NCI-H2196 treated with DMSO at 0.1 percent for 48 hours (cell line): ENCODE measurements around the gene SEC14L5.
"Not testable (repeated sequence)": the region's sequence is repeated elsewhere in the genome, so short reads cannot be mapped to it uniquely, and the experiment has no call there.

Experiments used
- DNase-seq: peaks from one replicate; lab custom pipeline; 2025; ENCODE audit not compliant: unreplicated experiment; lab: John Stamatoyannopoulos, UW

Gene SEC14L5

DNA sequence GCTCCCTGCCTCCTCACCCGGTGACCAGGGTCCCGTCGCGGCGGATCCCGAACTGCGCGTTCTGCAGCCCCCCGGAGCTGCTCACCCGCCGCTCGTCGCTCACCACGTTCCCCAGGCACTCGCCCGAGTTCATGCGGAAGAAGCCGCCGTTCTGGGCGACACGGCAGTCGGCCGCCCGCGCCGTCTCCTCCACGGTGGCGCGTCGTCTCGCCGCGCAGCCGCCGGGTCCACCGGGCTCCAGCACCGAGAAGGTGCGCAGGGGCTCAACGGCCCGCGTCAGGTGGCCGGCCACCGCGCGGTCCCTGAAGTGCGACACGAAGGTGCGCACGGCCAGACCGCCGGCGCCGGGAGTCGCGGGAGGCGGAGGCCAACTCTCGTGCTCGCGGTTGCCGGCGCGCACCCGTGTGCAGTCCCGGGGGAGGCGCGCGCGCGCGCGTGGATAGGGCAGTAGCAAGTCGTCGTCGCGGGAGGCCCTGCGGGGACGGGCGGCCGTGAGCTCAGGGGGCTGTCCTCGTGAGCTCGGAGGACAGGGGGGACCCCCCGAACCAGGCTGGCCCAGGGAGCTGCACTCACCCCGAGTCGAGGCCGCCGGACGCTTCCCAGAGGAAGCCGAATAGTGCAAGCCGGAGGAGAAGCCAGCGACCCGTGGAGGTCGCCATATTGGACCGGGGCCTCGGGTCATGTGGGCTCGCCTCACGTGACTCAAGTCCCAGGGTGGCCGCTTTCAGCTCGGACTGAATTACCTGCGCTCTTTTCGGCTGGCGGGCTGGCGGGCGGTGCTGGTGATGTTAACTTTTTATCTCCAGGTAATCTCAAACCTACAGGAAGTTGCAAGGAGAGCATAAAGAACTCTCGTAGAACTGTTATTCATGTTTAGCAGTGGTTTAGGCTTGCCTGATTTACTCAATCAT lies 75.4 kb downstream of the SEC14L5 start, which contains the start of gene NAGPA:
TSS of gene NAGPA (minus strand) at position 680 of the 911 bp plus-strand sequence. CDS start at position 659, 21 bp downstream.
- DNase-seq: peak; percentile 72

DNA sequence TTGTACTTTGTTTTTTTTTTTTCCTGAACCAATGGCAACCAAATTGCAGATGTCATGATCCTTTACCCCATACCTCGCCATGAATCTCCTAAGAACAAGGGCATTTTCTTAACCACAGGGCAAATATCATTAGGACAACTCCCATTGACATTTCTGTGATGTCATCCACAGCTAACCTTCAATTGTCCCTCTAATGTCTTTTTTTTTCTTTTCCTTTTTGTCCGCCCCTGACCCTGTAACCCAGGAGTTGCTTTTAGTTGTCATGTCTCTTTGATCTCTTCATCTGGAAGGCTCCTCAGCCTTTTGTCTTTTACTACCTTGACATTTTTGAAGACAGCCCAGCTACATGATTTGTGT lies 76.0 kb downstream of the SEC14L5 start:
- no peak for DNase-seq

DNA sequence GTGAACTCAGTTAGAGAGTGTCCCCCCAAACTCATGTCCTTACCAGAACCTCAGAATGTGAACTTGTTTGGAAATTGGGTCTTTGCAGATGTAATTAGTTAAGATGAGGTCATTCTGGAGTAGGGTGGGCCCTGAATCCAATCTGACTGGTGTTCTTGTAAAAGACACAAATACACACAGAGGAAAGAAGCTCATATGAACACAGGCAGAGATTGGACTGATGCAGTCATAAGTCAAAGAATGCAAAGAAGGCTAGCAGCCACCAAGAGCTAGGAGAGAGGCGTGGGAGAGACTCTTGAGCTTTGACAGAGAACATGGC lies 77.7 kb downstream of the SEC14L5 start:
- DNase-seq: no peak

DNA sequence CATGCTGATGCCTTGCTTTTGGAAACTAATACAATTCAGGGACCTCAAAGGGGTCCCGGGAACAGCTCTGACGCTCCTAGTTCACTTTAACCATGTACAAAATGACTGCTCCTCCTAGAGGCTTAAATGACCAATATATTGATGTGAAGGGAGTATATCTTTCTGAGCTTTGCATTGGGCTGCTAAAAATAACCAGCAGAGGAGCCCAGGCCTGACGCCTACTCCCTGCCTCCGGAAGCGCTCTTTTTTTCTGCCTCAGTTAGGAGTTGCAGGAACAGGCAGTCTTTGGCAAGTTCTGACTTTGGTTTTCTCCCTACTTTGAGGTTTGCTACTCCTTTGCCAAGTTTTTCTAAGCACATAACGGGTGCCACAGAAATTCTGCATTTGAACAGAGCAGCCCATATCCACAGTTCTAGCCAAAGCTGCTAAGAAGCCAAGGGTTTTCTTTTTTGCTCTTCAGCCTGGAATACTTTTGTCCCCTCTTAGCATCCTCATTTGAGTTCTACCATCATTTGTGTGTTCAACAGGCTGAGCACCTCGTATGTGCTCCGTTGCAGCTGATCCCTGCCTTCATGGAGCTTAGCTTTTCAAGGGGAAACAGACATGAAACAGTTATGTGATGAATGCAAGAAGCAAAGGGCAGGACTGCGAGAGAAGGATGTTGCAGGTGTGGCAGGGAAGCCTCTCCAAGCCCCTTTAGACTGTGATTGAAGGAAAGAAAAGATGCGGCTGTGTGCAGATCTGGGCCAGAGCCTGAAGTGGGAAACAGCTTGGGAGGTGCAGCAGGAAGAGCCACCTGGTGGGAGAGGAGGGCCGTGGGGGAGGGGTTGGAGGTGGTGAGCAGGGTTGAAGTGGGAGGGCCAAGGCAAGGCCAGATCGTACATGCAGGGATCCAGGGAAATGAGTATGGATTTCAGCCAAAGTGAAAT lies 78.4 kb downstream of the SEC14L5 start:
- no peak for DNase-seq

DNA sequence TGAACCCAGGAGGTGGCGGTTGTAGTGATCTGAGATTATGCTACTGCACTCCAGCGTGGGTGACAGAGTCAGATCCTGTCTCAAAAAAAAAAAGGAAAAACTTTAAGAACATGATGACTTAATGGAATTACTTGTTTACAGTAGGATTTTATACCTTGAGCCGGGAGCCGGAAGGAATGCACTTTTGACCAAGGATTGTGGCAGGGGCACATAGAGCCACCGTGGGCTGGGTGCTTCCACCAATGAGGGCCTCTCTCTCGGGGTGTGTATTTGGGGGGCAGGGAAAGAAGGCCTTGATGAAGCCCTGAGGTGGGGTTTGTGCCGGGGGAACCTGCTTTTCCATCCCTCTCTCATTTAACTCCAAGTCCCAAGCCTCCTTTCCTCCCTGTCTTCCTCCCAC lies 82.3 kb downstream of the SEC14L5 start:
- DNase-seq: no peak

DNA sequence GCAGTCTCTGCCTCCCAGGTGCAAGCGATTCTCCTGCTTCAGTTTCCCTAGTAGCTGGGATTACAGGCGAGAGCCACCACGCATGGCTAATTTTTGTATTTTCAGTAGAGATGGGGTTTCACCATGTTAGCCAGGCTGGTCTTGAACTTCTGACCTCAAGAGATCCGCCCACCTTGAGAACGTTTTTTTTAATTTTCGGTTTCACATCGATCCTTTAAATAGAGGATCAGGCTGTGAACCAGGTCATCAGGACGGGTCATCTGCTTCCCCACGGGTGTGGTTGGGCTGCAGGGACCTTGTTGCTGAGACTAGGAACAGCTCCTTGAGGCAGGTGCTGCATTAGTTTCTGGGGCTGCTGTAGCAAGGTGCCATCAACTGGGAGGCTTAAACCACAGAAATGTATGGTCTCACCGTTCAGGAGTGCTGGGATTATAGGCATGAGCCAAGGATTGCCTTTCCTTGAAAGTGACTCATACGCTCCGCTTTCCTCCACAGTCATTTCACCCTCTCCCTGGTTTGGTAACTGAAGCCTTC lies 83.5 kb downstream of the SEC14L5 start:
- DNase-seq: no peak

DNA sequence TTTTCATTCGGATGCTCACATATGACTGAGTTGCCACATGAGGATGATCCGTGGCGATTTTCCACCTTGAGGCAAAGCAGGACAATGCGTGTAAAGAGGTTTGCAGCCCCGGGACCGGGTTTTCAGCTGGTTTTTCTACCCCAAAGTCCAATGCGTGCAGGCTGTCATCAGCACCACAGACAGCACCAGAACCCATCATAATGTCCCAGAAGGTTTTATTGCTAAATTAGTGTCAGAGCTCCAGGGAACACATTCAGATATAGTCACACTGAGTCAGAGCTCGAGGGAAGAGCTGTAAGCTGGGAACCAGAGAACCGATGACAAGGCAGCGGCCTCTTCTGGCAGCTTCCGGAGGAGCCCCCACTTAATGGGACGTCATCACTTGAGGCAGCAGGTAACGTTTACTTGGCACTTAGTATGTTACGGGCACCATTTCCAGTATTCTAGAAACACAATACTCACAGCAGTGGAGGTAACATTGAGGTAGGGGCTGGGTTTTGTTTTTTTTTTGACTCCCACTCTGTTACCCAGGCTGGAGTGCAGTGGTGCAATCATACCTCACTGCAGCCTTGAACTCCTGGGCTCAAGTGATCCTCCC lies 84.5 kb downstream of the SEC14L5 start:
- DNase-seq: no peak

DNA sequence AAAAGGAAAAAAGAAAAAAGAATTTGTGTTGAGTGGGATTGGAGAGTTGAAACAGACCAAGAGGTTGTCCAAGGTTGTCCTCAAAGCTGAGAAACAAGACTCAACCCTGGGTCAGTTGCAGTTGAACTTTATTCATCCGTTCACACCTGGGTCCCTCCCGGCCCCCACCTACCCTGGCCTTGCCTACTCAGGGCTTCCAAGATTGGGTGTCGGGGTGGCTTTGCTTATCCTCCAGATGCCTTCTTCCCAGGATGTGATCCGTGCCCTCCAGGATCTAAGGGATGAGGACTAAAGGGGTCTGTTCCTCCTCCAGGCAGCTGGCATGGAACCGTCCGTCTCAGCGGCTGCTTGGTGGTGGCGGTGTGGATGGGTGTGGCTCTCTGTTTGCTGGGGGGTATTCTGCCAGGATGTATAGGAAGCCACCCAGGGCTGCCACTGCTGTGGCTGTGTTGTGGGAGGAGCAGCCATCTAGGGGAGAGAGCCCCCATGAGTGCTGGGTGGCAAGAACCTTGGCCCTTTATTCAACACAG lies 85.9 kb downstream of the SEC14L5 start:
- no peak for DNase-seq

DNA sequence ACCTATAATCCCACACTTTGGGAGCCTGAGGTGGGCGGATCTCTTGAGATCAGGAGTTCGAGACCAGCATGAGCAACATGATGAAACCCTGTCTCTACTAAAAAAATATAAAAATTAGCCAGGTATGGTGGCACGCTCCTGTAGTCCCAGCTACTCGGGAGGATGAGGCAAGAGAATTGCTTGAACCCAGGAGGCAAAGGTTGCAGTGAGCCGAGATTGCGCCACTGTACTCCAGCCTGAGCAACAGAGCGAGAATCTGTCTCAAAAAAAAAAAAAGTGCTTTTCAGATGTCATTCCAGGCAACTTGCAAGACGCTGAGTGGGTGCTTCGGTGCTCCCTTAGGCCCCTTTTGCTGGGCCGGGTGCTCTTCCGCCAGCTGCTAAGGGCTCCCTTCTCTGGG lies 86.5 kb downstream of the SEC14L5 start:
- not testable (repeated sequence) for DNase-seq

DNA sequence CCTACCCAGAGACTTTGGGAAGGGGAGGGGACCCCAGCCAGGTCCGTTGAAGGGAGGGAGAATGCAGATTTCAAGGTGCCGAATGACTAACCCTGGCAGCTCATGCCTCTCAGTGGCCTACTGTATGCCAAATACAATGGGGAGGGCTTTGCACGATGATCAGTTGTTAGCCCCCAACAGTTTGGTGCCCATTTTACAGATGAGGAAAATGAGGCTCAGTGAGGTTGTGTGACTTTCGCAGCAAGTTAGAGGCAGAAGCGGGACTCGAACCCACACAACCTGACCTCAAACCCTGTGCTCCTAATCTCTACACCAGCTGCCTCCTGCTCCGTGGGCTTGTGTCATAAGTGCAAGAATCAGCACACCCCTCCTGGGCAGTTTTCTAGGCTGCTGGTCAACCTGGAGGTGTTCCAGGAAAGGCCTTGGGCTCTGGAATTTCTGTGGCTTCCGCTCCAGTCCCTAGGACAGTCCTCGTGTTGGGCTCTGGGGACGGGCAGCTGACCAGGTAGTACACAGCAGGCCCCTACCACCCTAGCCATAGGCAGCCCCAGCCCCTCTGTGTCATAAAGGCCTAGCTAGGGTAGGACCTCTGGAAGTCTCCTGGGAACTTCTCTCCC lies 87.5 kb downstream of the SEC14L5 start:
- DNase-seq: no peak

DNA sequence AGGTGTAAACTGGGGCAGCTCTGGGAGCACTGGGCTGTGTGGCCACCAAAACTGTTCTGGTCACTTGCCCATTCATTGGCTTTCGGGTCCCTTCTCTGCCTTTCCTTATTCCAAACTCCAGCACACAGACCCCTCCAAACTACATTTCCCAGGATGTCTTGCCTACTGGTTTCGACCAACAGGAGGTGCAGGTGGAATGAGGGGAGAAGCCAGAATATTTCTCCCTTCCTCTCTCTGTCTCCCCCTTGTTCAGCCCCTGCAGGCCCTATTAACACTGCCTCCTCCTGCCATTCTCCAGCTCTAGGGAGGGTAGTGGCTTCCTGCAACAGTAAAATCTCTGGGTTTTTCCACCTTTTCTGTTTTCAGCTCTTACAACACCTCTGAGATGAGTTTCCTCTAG lies 88.8 kb downstream of the SEC14L5 start:
- DNase-seq: no peak

DNA sequence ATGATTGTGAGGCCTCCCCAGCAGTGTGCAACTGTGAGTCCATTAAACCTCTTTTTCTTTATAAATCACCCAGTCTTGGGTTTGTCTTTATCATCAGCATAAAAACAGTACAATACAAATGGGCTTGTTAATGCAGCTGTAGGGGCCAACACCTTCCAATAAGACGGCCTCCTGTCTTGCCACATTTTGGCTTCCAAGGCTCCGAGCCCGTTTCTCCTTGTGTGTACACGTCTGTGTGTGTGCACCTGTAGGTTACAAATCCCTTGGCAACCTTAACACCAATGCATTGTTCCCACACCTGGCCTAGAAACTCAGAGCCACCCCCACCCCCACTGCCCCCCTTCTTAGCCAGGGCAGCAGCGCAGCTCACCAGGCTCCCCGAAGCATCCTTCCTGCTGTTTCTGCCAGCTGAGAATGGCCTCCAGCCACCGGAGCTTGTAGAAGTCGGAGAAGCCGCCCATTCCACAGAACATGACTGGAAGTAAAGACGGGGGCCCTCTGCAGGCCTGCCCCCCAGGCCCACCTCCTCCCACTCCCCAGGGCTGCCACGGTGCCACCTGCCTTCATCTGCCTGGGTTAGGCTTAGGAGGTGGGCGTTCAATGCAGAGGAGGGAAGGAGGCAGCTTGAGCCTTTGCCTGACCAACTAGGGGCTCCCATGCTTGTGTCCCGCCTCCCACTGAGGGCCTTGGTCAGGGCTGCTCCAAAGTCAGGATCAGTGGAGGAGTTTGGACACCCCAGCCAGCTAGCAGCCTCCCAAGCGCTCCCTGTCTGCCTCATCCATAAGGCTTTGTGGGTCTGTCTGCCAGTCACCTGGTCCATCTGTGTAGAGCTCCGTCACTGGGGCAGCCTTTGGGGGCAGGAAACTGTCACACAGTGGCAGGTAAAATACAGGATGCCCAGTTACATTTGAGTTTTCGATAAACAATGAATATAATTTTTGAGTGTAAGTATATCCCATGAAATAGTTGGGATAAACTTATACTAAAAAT lies 97.0 kb downstream of the SEC14L5 start:
- no peak for DNase-seq

DNA sequence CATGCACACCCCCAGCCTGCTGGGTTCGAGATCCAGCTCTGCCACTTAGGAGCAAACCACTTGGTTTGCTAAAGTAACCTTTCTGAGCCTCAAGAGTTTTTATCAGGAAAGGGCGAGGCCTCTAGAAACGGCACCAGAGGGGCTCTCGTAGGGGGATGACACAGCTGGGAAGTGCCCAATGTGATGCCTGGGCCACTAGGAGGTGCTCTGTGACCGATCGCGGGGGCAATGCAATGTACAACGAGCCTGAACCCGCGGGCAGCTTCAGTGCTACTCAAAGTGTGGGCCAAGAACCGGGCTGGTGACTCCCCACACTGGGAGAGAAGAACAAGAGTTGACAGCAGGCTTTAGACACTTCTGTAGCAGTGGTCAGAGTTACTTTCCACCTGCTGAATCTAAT lies 98.2 kb downstream of the SEC14L5 start:
- no peak for DNase-seq

DNA sequence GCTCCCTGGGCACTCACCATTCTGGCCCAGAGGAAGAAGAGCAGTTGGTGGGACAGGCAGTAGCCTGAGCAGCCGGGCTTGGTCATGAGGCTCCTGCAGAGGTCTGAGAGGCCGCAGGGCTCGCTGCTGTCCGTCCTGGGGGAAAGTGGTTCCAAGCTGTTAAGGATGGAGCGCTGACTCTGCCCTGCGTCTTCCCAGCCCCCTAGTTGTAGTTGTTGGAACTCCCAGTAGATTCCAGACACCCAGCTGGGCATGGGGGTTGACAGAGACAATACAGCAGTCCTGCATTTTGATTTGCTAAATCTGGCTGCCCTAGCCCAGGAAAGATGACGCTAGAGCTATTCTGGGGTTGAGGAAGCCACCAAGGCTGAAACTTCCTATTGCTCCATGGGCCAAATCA lies 100.3 kb downstream of the SEC14L5 start:
- DNase-seq: no peak

DNA sequence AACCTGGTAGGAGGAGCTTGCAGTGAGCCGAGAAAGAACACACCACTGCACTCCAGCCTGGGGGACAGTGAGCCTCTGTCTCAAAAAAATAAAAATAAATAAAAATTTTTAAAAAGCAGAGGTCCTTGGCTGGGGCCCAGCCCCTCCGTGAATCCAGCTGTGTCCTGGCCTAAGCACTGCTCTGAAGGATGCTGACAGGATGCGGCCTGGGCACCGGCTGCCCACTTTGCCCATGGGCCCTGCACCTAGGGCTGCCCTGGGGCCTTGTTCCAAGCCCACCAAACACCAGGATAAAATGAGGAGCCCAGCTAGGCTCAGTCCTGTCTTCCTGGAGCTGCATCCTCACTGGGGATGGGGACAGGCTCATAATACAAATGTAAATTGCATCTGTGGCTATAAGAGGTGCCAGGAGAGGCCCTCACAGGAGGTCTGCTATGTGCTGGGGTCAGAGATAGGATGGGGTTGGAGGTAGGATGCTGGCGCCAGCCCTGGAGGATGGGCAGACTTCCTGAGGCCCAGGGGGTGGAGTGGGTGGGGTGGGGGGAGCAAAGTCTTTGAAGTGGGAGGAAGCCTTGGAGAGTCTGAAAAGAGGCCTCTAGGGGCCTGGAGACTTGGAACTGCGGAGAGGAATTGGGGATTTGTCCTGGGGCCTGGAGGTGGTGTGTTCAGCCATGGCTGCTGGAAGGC lies 101.4 kb downstream of the SEC14L5 start:
- DNase-seq: no peak

DNA sequence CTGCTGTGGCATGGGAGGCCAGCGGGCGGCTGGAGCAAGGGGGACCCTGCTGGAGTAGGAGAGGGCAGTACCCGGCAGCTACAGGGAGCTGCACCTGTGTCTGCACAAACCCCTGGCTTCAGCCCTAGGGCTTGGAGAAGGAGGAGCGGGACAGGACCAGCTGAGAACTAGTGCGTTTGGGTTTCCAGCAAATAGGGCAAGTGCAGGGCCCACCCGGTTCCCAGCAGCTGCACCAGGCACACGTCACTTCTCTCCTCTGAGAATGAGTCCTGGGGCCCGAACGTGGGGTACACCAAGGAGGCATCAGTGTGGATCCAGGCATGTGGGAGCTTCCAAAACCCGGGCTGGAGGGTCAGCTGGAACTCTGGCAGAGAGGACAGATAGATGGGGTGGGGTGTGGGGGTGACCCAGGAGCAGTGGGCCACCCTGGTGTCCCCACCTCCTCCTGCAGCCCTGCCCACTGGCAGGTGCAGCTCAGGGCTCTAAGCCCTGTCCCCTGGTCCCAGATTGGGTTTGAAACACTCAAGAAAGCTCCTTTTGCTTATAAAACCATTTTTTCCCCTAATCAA lies 102.0 kb downstream of the SEC14L5 start:
- DNase-seq: no peak

DNA sequence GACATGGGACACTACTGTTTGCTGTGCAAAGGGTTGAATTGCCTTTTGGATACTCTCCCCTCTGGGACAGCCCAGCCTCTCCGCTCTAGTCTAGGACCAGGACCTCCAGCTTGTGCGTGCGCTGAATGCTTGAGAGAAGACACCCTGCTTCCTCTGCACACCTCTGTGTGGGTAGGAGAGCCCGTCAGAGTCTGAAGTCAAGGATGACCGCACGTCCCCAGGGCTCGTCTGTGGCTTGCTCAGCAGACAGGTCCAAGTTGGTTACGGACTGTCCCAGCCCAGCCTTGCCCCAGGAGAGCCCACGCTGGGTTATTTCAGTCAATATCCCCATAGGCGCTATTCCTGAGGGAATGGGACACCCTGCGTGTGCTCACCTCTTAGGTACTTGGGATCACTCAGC lies 103.9 kb downstream of the SEC14L5 start:
- no peak for DNase-seq
